ENCODE data around the gene EPS8.

DNA sequence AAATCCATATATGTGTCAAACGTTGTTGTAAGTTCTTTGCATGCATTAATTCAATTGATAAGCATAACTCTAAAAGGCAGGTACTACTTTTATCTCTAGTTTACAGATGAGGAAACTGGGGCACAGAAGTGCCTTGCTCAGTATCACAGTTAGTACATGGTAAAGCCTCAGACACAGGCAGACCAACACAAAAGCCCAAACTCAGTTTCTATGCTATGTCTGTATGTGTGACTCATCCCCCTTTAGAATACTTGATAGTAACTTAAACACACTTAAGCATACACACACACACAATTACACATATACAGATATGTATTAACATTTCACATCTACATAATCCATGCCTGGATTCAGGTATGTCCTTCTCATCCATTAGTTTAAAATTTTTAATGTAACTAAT, 88.0 kb downstream of the EPS8 start:
- TF ChIP-seq RCOR1 (IDR thresholded peaks at IDR 0.05; ENCODE audit: low read length): no peak
- no peak for TF ChIP-seq EZH2phosphoT487 (IDR thresholded peaks at IDR 0.05; ENCODE audit: borderline replicate concordance, low read depth)
- TF ChIP-seq, protein P1, sequence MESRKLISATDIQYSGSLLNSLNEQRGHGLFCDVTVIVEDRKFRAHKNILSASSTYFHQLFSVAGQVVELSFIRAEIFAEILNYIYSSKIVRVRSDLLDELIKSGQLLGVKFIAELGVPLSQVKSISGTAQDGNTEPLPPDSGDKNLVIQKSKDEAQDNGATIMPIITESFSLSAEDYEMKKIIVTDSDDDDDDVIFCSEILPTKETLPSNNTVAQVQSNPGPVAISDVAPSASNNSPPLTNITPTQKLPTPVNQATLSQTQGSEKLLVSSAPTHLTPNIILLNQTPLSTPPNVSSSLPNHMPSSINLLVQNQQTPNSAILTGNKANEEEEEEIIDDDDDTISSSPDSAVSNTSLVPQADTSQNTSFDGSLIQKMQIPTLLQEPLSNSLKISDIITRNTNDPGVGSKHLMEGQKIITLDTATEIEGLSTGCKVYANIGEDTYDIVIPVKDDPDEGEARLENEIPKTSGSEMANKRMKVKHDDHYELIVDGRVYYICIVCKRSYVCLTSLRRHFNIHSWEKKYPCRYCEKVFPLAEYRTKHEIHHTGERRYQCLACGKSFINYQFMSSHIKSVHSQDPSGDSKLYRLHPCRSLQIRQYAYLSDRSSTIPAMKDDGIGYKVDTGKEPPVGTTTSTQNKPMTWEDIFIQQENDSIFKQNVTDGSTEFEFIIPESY (IDR thresholded peaks at IDR 0.05; ENCODE audit: borderline replicate concordance, low read depth): no peak
- no peak for TF ChIP-seq POLR2AphosphoS5 (IDR thresholded peaks at IDR 0.05; ENCODE audit: low read depth, low read length)
- TF ChIP-seq, protein P2, sequence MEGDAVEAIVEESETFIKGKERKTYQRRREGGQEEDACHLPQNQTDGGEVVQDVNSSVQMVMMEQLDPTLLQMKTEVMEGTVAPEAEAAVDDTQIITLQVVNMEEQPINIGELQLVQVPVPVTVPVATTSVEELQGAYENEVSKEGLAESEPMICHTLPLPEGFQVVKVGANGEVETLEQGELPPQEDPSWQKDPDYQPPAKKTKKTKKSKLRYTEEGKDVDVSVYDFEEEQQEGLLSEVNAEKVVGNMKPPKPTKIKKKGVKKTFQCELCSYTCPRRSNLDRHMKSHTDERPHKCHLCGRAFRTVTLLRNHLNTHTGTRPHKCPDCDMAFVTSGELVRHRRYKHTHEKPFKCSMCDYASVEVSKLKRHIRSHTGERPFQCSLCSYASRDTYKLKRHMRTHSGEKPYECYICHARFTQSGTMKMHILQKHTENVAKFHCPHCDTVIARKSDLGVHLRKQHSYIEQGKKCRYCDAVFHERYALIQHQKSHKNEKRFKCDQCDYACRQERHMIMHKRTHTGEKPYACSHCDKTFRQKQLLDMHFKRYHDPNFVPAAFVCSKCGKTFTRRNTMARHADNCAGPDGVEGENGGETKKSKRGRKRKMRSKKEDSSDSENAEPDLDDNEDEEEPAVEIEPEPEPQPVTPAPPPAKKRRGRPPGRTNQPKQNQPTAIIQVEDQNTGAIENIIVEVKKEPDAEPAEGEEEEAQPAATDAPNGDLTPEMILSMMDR (IDR thresholded peaks at IDR 0.05): no peak
- no peak for TF ChIP-seq SMC3 (IDR thresholded peaks at IDR 0.05; ENCODE audit: low read depth, low read length)

Measured in SK-N-SH (cell line).